HG02798 (cell line): ENCODE measurements around the gene HOXD9.

Experiments used
- ATAC-seq: cut with Tn5 transposase; IDR thresholded peaks from one replicate; pipeline ENCODE4 v1.9.1; 2021; ENCODE audit warnings: mild to moderate bottlenecking; ENCODE audit not compliant: unreplicated experiment, poor library complexity

Gene HOXD9

GRCh38 chr2:176122052-176122682 lies 352 bp upstream of the HOXD9 start:
- ATAC-seq, result no peak

DNA sequence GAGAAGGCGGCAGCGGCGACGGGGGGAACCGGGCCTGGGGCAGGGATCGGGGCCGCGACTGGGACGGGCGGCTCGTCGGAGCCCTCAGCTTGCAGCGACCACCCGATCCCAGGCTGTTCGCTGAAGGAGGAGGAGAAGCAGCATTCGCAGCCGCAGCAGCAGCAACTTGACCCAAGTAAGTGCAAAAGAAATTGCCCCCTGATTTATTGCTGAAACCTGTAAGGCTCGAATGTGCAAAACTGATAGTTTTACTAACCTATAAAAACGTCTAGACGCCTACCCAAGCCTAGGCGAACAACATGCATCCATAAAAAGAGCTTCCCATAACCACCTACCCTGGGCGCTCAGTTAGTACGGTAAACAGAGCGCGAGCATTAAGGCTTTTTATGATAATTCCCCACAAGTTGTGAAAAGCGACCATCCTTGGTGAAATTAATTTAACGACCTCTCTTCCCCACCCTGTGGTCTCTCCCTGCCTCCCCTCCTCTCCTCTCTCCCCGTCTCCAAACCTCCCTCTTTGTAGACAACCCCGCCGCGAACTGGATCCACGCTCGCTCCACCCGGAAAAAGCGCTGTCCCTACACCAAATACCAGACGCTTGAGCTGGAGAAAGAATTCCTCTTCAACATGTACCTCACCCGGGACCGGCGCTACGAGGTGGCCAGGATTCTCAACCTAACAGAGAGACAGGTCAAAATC lies 1.0 kb downstream of the HOXD9 start:
- ATAC-seq, result no peak

GRCh38 chr2:176124110-176124946 lies 1.8 kb downstream of the HOXD9 start:
- ATAC-seq, result no peak

GRCh38 chr2:176124947-176125771 lies 2.6 kb downstream of the HOXD9 start:
- no peak for ATAC-seq

GRCh38 chr2:176125772-176126054 lies 3.2 kb downstream of the HOXD9 start:
- ATAC-seq, result no peak

GRCh38 chr2:176126929-176127773 lies 4.6 kb downstream of the HOXD9 start:
- no peak for ATAC-seq

DNA sequence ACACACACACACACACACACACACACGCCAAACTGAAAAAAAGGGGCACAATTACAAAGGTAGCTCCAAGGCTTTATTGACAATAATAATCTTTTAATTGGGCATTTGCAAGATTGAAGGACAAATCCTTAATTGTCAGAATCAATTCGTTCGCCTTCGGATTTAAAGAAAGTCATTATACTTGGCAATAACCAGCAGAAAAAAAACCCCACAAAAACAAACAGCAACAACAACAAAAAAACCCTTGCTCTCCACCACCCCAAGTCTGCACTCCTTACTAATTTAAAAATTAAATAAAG lies 5.2 kb downstream of the HOXD9 start:
- ATAC-seq, result no peak

- ATAC-seq, result no peak
These were observed 5.9 kb downstream of the HOXD9 start for GRCh38 chr2:176128172-176128981.

GRCh38 chr2:176128982-176129796 lies 6.7 kb downstream of the HOXD9 start, which contains the start of gene HOXD8:
HOXD8 (plus strand) TSS chr2:176129705; CDS start chr2:176130367, 662 bp downstream.
- ATAC-seq, result no peak

DNA sequence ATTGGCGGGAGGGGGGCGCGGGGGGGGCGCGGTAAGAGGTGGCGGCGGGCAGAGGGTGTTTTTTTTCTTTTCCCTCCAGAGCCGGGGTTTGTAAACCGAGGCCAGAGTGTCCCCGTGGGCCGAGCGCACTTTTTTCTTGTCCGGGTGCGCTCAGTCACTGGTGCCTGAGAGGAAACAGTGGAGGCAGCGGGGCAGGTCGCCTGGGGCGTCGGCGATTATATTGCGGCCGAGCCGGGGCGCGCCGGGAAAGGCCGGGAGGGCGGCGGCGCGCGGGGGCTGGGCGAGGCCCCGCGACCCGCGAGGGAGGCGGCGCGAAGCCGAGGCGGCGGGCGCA lies 7.3 kb downstream of the HOXD9 start:
- no peak for ATAC-seq

- no peak for ATAC-seq
These were observed 7.8 kb downstream of the HOXD9 start for GRCh38 chr2:176130147-176130956.

GRCh38 chr2:176130957-176131847 lies 8.7 kb downstream of the HOXD9 start:
- ATAC-seq, result no peak

DNA sequence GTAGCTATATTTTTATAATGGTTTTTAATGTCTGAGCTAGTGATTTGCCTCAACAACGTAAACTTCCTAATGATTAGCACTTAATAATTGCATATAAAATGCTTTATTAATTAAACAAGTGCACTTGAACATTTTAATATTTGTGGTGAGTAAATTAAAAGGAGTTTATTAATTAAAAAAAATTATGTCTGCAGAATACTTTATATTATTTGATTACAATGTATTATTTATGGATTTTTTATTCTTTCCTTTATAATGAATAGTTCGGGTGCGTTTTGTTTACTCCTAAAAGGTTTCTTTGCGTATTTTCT lies 9.3 kb downstream of the HOXD9 start:
- no peak for ATAC-seq

- ATAC-seq, result no peak
These were observed 10.0 kb downstream of the HOXD9 start for GRCh38 chr2:176132205-176133171.

DNA sequence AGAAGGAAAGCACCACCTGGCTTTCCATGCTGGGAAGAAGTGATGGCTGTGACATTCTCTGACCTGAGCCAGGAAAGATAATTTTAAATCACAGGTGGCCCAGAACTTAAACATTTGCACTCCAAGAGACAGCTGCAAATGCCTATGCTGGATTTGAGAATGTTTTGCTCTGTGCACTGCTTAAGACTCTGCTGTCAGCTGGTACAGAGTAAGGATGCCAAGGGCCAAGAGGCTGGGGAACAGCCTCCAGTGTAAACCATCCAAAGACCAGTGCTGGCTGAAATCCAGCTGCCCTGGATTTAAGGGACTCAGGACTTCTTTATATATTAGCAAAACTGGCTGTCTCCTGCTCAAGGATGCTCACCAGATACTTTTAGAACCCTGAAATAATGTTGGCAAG lies 10.9 kb downstream of the HOXD9 start:
- ATAC-seq, result no peak

DNA sequence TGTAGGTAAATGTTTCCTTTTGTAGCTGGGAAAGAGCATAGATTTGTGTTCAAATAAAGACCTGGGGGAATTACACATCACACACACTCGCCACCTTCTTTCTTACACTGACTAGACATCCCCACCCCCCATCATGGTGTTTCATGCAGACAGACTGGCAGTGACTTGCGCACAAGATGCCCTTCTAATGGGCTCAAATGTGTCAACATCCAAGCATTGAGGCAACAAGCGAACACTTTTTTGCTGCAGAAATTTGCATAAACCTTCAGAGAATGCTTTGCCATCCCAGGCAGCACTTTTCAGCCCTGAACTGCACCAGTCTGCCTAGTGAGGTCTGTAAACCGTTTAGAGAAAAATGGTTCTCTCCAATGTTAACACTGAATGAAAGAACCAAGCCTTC lies 11.5 kb downstream of the HOXD9 start:
- ATAC-seq, result no peak
